Mesothelial cell of epicardium (in vitro differentiated cells): ENCODE data around the gene MYRIP. TPM values are rescaled to one million over a fixed set of nuclear protein-coding genes. Genes with fewer than 3 reads are reported as not detected.

ENCODE experiments used
- DNase-seq, 2 experiments: peaks; one replicate each; pipeline ENCODE4 v3.0.0; 2021; ENCODE audit warnings: low spot score in 2 of 2; ENCODE audit not compliant: unreplicated experiment in 2 of 2
- H3K27ac Mint-ChIP-seq: 2 replicates; pipeline ENCODE4 v1.8.0; 2021; ENCODE audit warnings: mixed read lengths
- H3K27me3 Mint-ChIP-seq: 2 replicates; pipeline ENCODE4 v1.8.0; 2021; ENCODE audit warnings: low read depth, mixed read lengths
- H3K36me3 Mint-ChIP-seq: 2 replicates; pipeline ENCODE4 v1.8.0; 2021; ENCODE audit warnings: mixed read lengths
- H3K4me1 Mint-ChIP-seq: 2 replicates; pipeline ENCODE4 v1.8.0; 2021; ENCODE audit warnings: mixed read lengths
- H3K4me3 Mint-ChIP-seq: 2 replicates; pipeline ENCODE4 v1.8.0; 2021; ENCODE audit warnings: mild to moderate bottlenecking, moderate library complexity, mixed read lengths
- H3K9me3 Mint-ChIP-seq: 2 replicates; pipeline ENCODE4 v1.8.0; 2021; ENCODE audit warnings: mixed read lengths
- CTCF ChIP-seq: fragments of 200-600 bp; sonication (generic); IDR thresholded peaks from one replicate; pipeline ENCODE4 v1.5.0; 2021; ENCODE audit warnings: antibody characterized with exemption; ENCODE audit not compliant: unreplicated experiment
- total RNA-seq: library from RNA; stranded (reverse); gene quantifications from 3 replicates; pipeline ENCODE4 v1.2.1, GENCODE V29; 2021

Gene MYRIP
- total RNA-seq, 1 donor from 2014 or later = 0.63 TPM

GRCh38 chr3:39933986-39934693, 124.7 kb downstream of the MYRIP start:
- Mint-ChIP-seq H3K27ac (no peak overlapping the region), H3K27me3 (peaks cover 7% of the 10 kb centered on the region), H3K4me3 (no peak overlapping the region), H3K4me1 (peaks cover 4% of the 10 kb centered on the region), H3K36me3 (no peaks in the 10 kb centered on the region), H3K9me3 (no peaks in the 10 kb centered on the region)
- no peak for TF ChIP-seq CTCF
- DNase-seq = no peak

- Mint-ChIP-seq H3K36me3 (no peaks in the 10 kb centered on the region), H3K4me1 (peaks cover 4% of the 10 kb centered on the region), H3K27me3 (peaks cover 7% of the 10 kb centered on the region), H3K9me3 (no peaks in the 10 kb centered on the region), H3K27ac (no peak overlapping the region), H3K4me3 (no peak overlapping the region)
- no peak for DNase-seq
- TF ChIP-seq CTCF = no peak
Measured at GRCh38 chr3:39934696-39935095, 125.3 kb downstream of the MYRIP start.

- peaks cover 7% of the 10 kb centered on the region for H3K27me3 Mint-ChIP-seq
- no peaks in the 10 kb centered on the region for H3K36me3 Mint-ChIP-seq
- no peaks in the 10 kb centered on the region for H3K9me3 Mint-ChIP-seq
- no peak for TF ChIP-seq CTCF
- no peak overlapping the region for H3K4me3 Mint-ChIP-seq
- DNase-seq = no peak
- peaks cover 4% of the 10 kb centered on the region for H3K4me1 Mint-ChIP-seq
- H3K27ac Mint-ChIP-seq = no peak overlapping the region
Measured at GRCh38 chr3:39935261-39935660, 125.9 kb downstream of the MYRIP start.

- Mint-ChIP-seq H3K36me3 (no peaks in the 10 kb centered on the region), H3K27ac (no peak overlapping the region), H3K27me3 (peaks cover 3% of the 10 kb centered on the region), H3K9me3 (no peaks in the 10 kb centered on the region), H3K4me1 (peaks cover 4% of the 10 kb centered on the region), H3K4me3 (no peak overlapping the region)
- DNase-seq = no peak
- TF ChIP-seq CTCF = no peak
Measured at GRCh38 chr3:39936848-39937247, 127.4 kb downstream of the MYRIP start.

GRCh38 chr3:39937315-39937714, 127.9 kb downstream of the MYRIP start:
- Mint-ChIP-seq H3K27ac (no peak overlapping the region), H3K4me1 (peaks cover 4% of the 10 kb centered on the region), H3K36me3 (no peaks in the 10 kb centered on the region), H3K27me3 (peaks cover 4% of the 10 kb centered on the region), H3K9me3 (no peaks in the 10 kb centered on the region), H3K4me3 (no peak overlapping the region)
- DNase-seq = no peak
- TF ChIP-seq CTCF = no peak

GRCh38 chr3:39937874-39938273, 128.5 kb downstream of the MYRIP start:
- no peak for TF ChIP-seq CTCF
- Mint-ChIP-seq H3K36me3 (no peaks in the 10 kb centered on the region), H3K27me3 (peaks cover 4% of the 10 kb centered on the region), H3K27ac (no peak overlapping the region), H3K9me3 (no peaks in the 10 kb centered on the region), H3K4me1 (peaks cover 4% of the 10 kb centered on the region), H3K4me3 (no peak overlapping the region)
- no peak for DNase-seq
